Superior temporal gyrus (tissue), 1 donor: ENCODE measurements around the gene PTMS.

ENCODE experiments used
- DNase-seq: peaks from one replicate; pipeline ENCODE4 v3.0.0-alpha.2; 2016; ENCODE audit errors: extremely low spot score

Gene PTMS

DNA sequence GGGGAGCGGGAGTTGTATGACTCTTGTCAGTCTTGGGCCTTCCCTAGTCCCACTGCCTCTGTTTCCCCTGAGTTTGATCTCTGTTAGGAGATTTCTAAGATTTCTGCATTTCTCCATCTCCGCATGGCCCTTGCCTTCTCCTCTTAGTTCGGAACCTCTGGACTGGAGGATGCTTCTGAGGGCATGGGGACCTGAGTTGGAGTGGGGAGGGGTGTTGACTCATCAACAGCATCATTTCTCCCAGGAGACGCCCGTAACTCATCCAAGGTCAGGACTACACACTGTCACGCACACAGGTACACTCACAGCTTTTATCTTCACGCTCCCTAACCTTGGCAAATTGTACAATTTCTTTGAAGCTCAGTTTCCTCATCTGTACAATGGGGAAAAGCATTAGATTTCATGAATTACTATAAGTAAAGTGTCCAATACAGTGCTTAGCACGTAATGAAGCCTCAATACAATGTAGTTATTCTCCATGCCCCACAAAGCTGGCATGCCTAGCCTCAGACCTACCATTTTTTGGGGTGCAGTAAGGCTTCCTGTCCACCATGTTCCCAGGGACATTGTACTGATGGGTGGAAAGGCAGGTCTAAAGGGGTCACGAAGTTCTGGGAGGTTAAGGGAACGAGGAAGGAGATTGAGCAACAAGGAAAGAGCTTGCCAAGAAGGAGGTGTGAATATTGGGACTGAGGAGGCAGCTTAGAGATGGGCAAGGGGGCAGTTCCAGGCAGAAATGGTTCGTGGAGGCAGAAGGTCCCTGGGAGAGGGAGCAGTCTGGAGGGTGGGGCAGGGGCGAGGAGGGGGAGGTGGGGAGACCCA is 5.6 kb downstream of the PTMS start:
- no peak for DNase-seq

- no peak for DNase-seq
These were observed 6.2 kb downstream of the PTMS start, which contains the start of gene LAG3 for GRCh38 chr12:6772331-6772695. LAG3 (plus strand) TSS chr12:6772520; CDS start chr12:6772853, 333 bp downstream.

- DNase-seq, result no peak
These were observed 6.8 kb downstream of the PTMS start for GRCh38 chr12:6772726-6773589.

DNA sequence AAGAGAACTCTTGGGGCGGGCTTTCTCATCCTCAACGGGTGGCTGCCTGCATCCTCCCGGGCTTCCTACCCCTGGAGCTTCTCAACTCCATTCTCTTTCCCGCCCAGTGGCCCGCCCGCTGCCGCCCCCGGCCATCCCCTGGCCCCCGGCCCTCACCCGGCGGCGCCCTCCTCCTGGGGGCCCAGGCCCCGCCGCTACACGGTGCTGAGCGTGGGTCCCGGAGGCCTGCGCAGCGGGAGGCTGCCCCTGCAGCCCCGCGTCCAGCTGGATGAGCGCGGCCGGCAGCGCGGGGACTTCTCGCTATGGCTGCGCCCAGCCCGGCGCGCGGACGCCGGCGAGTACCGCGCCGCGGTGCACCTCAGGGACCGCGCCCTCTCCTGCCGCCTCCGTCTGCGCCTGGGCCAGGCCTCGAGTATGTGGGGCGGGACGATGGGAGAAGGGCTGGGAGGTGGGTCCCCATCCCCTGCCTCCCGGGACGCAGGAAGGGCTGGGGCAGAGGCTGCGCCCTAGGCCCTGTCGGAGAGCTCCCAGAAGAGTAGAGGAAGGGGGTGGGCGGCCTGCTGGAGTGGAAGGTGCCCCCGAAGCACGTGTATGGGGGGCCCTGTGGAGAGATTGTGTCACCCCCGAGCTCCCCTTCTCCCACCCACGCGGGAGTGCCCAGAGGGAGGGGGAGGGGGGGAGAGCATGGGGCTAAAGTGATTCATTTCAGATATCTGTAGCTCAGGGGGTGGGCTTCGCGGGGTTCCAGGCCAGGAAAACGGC is 7.6 kb downstream of the PTMS start:
- DNase-seq, result no peak

DNA sequence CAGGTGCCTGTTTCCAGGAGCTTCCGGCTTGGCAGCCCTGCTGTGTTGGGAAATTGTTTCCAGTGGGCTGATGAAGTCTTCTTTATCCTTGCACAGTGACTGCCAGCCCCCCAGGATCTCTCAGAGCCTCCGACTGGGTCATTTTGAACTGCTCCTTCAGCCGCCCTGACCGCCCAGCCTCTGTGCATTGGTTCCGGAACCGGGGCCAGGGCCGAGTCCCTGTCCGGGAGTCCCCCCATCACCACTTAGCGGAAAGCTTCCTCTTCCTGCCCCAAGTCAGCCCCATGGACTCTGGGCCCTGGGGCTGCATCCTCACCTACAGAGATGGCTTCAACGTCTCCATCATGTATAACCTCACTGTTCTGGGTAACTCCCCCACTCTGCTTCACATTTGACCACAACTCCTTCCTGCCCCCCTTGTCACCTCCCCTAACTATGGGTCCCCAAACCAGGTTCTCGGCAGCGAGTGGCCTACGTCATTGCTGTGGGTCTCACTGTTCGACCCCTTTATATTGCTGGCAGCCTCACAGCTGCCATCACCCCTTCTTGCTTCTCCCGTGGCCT is 8.4 kb downstream of the PTMS start:
- DNase-seq, result no peak

DNA sequence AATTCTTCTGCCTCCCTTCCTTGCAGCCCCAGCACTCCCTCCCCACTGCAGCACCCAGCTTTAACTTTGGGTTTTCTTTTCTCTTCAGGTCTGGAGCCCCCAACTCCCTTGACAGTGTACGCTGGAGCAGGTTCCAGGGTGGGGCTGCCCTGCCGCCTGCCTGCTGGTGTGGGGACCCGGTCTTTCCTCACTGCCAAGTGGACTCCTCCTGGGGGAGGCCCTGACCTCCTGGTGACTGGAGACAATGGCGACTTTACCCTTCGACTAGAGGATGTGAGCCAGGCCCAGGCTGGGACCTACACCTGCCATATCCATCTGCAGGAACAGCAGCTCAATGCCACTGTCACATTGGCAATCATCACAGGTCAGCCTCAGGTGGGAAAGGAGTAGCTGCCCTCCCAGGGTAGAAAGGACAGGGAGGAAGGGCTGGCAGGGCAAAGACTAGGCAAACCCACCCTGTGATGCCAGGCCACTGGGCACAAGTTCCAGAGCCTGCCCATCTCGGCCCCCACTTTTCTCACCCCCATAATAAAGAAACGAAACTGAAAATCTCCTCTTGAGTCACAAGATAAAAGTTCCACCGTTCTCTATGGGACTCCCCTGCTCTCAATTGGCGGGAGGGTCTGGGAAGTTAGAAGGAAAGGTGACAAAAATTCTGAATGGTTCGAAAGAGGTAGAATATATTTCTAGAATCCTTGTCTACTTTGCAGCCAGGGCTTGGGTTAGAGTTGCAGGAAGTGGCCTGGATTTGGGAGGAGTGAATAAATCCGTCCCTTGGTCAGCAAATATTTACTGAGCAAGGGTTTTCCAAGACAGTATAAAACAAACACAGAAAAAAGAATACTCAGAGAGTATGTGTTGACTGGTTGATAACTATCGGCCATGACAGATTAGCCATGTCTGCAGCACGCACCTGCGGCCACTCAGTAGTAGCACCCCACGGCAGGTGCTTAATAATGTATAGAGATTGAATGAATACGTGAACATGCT is 9.3 kb downstream of the PTMS start:
- no peak for DNase-seq

DNA sequence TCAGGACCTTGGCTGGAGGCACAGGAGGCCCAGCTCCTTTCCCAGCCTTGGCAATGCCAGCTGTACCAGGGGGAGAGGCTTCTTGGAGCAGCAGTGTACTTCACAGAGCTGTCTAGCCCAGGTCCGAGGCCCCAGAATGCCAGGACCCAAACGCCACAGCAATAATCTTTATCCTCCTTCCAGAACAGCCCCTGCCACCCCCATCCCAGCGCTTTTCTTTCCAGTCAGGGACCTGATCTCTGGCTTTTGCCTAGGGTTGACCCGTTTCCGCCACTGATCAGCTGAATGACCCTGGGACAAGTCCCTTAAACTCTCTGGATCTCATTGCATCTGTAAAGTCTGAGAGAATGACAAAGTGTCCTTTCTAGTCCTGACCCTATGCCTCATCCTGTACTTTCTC is 11.2 kb downstream of the PTMS start:
- DNase-seq, result no peak

- DNase-seq, result peak; percentile 35
These were observed 12.0 kb downstream of the PTMS start for GRCh38 chr12:6778217-6778573.

DNA sequence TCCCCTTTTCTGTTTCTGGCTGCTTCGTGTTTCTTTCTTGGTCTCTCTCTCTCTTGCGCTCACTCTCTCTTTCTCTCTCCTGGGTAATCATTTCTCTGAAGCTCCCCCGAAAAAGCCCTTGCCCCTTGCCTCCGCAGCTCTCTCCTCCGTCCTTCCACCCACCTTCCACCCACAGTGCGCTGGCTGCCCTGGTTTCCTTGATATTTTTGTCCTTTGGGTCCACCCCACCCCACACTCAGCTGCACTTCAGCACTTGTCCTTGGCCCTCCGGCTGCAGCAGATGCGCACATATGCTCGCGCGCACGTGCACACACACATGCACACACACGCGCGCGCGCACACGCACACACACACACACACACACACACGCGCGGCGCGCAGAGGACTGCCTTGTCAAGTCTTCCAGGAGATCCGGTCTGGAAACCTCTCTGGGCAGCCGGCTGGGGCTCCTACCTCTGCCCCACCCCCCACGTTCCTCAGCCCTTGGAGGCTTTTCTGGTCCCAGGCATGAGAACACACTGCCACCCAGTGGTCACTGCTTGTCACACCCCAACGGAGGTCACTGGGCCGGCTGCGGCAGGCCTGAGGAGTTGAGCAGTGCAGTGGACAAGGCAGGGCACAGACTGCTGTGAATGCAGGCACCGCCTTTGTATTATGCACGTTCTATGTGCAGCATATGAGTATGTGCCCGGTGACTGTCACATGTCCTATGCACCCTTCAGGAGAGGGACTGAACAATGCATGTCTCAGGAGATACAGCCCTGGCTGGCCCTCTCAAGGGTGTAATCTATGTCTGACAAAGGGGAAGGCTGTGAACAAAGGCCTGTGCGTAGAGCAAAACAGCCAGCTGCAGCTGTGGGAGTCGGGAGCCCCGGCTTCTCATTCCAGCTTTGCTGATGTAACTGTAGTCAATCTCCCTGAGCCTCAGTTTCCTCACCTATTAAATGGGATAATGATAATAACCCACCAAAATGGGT is 12.7 kb downstream of the PTMS start:
- DNase-seq, result peak; percentile 95

DNA sequence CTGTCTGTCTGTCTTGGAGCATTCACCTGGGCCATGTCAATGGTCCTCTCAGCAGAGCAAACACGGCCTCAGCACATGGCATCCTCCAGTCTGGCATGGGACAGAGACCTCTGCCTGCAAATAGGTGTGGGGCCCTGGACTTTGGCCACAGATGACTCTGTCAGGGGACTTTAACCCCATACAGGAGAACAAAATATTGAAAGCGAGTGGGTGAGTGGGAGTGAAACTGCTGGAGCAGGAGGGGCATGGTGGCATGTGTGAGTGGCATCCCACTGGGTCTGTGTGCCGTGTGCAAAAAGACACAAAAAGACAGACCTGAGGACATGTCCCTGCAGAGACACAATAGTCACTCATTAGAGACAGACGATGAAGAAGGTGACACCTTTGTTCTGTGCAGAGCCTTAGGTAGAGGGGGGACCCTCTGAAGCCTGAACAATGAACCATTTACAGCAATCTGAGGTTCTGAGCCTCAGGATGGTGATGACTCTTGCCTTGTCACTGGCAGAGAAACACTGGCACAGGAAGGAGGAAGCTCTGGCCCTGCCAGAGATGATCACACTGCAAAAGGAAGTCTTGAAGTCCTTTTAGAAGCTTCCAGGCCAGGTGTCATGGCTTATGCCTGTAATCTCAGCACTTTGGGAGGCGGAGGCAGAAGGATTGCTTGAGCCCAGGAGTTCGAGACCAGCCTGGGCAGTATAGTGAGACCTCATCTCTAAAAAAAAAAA is 13.7 kb downstream of the PTMS start:
- DNase-seq, result no peak

DNA sequence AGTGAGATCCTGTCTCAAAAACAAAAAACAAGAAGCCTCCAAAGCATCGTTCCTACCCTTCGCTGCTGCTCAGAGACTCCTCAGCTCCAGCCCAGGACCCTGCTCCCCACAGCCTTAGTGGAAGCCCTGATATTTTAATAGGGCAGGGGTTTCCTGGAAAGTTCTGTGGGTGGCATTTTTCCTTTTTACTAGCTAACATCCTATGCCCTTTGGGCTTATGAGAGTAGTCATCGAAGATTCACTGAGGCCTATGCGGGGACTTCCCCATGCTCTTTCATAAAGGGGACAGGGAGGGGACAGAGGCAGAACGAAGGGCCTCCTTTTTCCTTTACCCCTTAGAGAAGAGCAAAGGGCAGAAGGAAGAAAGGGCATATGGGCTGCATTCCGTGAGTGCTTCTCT is 14.4 kb downstream of the PTMS start:
- DNase-seq, result no peak

DNA sequence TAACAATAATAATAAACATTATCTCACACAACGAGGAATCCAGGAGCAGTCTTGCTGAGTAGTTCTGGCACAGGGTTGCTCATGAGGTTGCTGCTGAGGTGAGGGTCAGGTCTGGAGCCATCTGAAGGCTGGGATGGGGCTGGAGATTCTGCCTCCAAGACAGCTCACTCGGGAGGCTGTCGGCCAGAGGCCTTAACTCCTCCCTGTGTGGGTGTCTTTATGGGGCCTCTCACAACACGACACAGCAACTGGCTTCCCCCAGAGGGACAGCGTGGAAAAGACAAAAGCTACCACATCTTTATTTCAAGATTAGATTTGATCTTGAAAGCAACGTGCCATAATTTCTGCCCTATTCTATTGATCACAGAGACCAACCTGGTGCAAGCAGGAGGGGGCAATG is 16.0 kb downstream of the PTMS start:
- no peak for DNase-seq

GRCh38 chr12:6782850-6783566 is 16.8 kb downstream of the PTMS start:
- DNase-seq, result no peak

DNA sequence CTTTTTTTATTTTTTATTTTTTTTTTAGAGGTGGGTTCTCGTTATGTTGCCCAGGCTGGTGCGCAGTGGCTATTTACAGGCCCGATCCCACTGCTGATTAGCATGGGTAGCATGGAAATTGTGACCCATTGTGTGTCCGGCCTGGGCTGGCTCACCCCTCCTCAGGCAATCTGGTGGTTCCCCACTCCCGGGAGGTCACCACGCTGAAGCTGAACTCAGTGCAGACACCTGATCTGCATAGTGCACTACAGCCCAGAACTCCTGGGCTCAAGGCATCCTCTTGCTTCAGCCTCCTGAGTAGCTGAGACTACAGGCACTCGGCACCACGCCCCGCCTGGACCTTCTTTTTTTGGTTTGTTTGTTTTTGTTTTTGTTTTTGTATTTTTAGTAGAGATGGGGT is 17.7 kb downstream of the PTMS start:
- no peak for DNase-seq

DNA sequence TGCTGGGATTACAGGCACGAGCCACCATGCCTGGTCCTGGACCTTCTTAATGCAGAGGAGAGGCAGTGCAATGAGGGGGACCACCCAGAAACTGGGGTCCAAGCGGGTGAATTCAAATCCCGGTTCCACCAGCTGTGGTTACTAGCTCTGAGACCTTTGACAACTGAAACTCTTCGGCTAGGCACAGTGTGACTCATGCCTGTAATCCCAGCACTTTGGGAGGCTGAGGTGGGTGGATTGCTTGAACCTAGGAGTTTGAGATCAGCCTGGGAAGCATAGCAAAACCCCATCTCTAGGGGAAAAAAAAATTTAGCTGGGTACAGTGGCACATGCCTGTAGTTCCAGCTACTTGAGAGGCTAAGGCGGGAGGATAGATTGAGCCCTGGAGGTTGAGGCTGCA is 18.1 kb downstream of the PTMS start:
- no peak for DNase-seq

GRCh38 chr12:6784761-6785160 is 18.6 kb downstream of the PTMS start:
- DNase-seq, result no peak

GRCh38 chr12:6786416-6787094 is 20.4 kb downstream of the PTMS start:
- peak; percentile 25 for DNase-seq

DNA sequence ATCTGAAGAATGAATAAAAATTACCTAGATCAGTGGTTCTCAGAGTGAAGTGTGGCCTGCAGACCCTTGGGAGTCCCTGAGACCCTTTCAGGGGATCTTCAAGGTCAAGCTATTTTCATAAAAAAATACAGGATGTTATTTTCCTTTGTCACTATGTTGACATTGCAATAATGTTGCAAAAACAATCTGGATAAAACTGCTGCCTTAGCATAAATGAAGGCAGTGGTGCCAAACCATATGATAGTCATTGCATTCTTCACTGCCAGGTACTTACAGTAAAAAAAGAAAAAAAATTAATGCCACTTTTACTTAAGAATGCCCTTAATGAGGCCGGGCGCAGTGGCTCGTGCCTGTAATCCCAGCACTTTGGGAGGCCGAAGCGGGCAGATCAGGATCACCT is 21.1 kb downstream of the PTMS start:
- DNase-seq, result no peak
